Hematopoietic multipotent progenitor cell (in vitro differentiated cells): ENCODE results near the gene KRT35. TPM values are rescaled to one million over a fixed set of nuclear protein-coding genes. Genes with fewer than 3 reads are reported as not detected.

Experiments
- DNase-seq, 3 donors: peaks; one replicate each; pipeline ENCODE4 v3.0.0-alpha.2; 2011 to 2015; ENCODE audit warnings: low read depth in 2 of 3, low spot score in 2 of 3
- total RNA-seq: library from RNA; depleted of rRNA; stranded (reverse); fragments of >200 nt; gene quantifications from one replicate; pipeline ENCODE4 v1.2.3, GENCODE V29; 2012

The KRT35 gene
- not detected for total RNA-seq

- no peak for DNase-seq
These were observed at the start of gene KRT35 for GRCh38 chr17:41481036-41481435. KRT35 (minus strand) TSS chr17:41481151; CDS start chr17:41481097, 54 bp downstream.

GRCh38 chr17:41530062-41531048 lies 49.4 kb upstream of the KRT35 start:
- no peak for DNase-seq

- no peak for DNase-seq
These were observed 48.6 kb upstream of the KRT35 start for GRCh38 chr17:41529491-41529915.

GRCh38 chr17:41528959-41529353 lies 48.0 kb upstream of the KRT35 start:
- DNase-seq: no peak

GRCh38 chr17:41527063-41528023 lies 46.4 kb upstream of the KRT35 start:
- DNase-seq: peak in 1 of 3 donors; percentile 14

GRCh38 chr17:41524261-41524660 lies 43.3 kb upstream of the KRT35 start:
- no peak for DNase-seq

GRCh38 chr17:41523787-41524186 lies 42.8 kb upstream of the KRT35 start:
- DNase-seq: no peak

- no peak for DNase-seq
These were observed 42.3 kb upstream of the KRT35 start for GRCh38 chr17:41523225-41523593.

- no peak for DNase-seq
These were observed 41.6 kb upstream of the KRT35 start for GRCh38 chr17:41522301-41523224.

- no peak for DNase-seq
These were observed 40.8 kb upstream of the KRT35 start for GRCh38 chr17:41521574-41522261.

- no peak for DNase-seq
These were observed 40.0 kb upstream of the KRT35 start for GRCh38 chr17:41520821-41521521.

GRCh38 chr17:41519501-41520224 lies 38.7 kb upstream of the KRT35 start:
- no peak for DNase-seq

- DNase-seq: no peak
These were observed 38.0 kb upstream of the KRT35 start, which contains the start of gene KRT15 for GRCh38 chr17:41518789-41519449. KRT15 (minus strand) TSS chr17:41518890; CDS start chr17:41518827, 63 bp downstream.

- no peak for DNase-seq
These were observed 37.1 kb upstream of the KRT35 start for GRCh38 chr17:41518031-41518430.

GRCh38 chr17:41516830-41517283 lies 35.9 kb upstream of the KRT35 start:
- no peak for DNase-seq

- no peak for DNase-seq
These were observed 35.3 kb upstream of the KRT35 start for GRCh38 chr17:41516147-41516829.

GRCh38 chr17:41513168-41513547 lies 32.2 kb upstream of the KRT35 start:
- no peak for DNase-seq
